SK-N-SH (cell line): Measurements from ENCODE around the gene OCSTAMP. TPM values are rescaled to one million over a fixed set of nuclear protein-coding genes. Genes with fewer than 3 reads are reported as not detected.

Experiments used
- CTCF ChIA-PET: fragments of 300-600, 350-600 bp; formaldehyde crosslinking; extraction: SDS; loops from one replicate; lab custom pipeline; 2021; lab: Yijun Ruan, JAX
- POLR2A ChIA-PET: fragments of 350-600 bp; sonication (Branson Sonifier 250); formaldehyde crosslinking; extraction: SDS; loops from one replicate; lab custom pipeline; 2020; ENCODE audit warnings: antibody characterized with exemption, inconsistent platforms; lab: Yijun Ruan, JAX
- DNase-seq: peaks from one replicate; pipeline ENCODE4 v3.0.0; 2012
- H2AFZ ChIP-seq: fragments of 200-600 bp; sonication (generic); 2 replicates; pipeline ENCODE4 v1.8.1; 2016; ENCODE audit warnings: antibody characterized with exemption, mild to moderate bottlenecking, low read depth
- H3F3A ChIP-seq: fragments of 200-600 bp; sonication (generic); replicated peaks from 2 replicates; pipeline ENCODE3; 2016; ENCODE audit warnings: antibody characterized with exemption, mild to moderate bottlenecking; ENCODE audit not compliant: insufficient read depth
- H3K27ac ChIP-seq, 2 experiments: fragments of 200-500 bp in 1 of 2; fragments of 200-600 bp in 1 of 2; sonication (Bioruptor generic) in 1 of 2; sonication (generic), shearing (Covaris generic) in 1 of 2; 2 replicates each; pipeline versions ENCODE4 v1.5.1 to v1.6.1; 2014 to 2016; ENCODE audit warnings: low read depth in 2 of 2, inconsistent platforms in 1 of 2, low read length in 1 of 2, mild to moderate bottlenecking in 1 of 2, mixed read lengths in 1 of 2
- H3K27me3 ChIP-seq: fragments of 200-600 bp; sonication (generic), shearing (Covaris generic); 2 replicates; pipeline ENCODE4 v1.6.1; 2016; ENCODE audit warnings: mixed run types; ENCODE audit not compliant: insufficient read depth
- H3K36me3 ChIP-seq, 2 experiments: fragments of 200-500 bp in 1 of 2; fragments of 200-600 bp in 1 of 2; sonication (Bioruptor generic) in 1 of 2; sonication (generic) in 1 of 2; replicated peaks in 1 of 2; 2 replicates each; pipeline versions ENCODE3 to v1.5.1; 2014 to 2016; ENCODE audit warnings: low read length in 1 of 2, mild to moderate bottlenecking in 1 of 2; ENCODE audit not compliant: insufficient read depth in 2 of 2, control insufficient read depth in 1 of 2
- H3K4me1 ChIP-seq, 2 experiments: fragments of 200-500 bp in 1 of 2; fragments of 200-600 bp in 1 of 2; sonication (Bioruptor generic) in 1 of 2; sonication (generic), shearing (Covaris generic) in 1 of 2; 2 replicates each; pipeline versions ENCODE4 v1.5.1 to v1.6.1; 2014 to 2016; ENCODE audit warnings: low read depth in 1 of 2, low read length in 1 of 2, mixed run types in 1 of 2; ENCODE audit not compliant: insufficient read depth in 2 of 2, control insufficient read depth in 1 of 2
- H3K4me2 ChIP-seq: fragments of 200-600 bp; sonication (generic), shearing (Covaris generic); 2 replicates; pipeline ENCODE4 v1.6.1; 2017; ENCODE audit warnings: mixed run types
- H3K4me3 ChIP-seq, 2 experiments: fragments of 200-500 bp in 1 of 2; fragments of 200-600 bp in 1 of 2; sonication (Bioruptor generic) in 1 of 2; sonication (generic), shearing (Covaris generic) in 1 of 2; 2 replicates each; pipeline versions ENCODE4 v1.5.1 to v1.8.1; 2014 to 2016; ENCODE audit warnings: low read depth in 2 of 2, inconsistent platforms in 1 of 2, low read length in 1 of 2, mild to moderate bottlenecking in 1 of 2, mixed read lengths in 1 of 2, moderate library complexity in 1 of 2
- H3K79me2 ChIP-seq: fragments of 200-600 bp; sonication (generic); 2 replicates; pipeline ENCODE4 v1.8.1; 2017; ENCODE audit warnings: mild to moderate bottlenecking; ENCODE audit not compliant: insufficient read depth
- H3K9ac ChIP-seq: fragments of 200-600 bp; sonication (generic); 2 replicates; pipeline ENCODE4 v1.6.1; 2017; ENCODE audit warnings: mixed run types
- H3K9me2 ChIP-seq: fragments of 200-600 bp; sonication (generic); 2 replicates; pipeline ENCODE4 v1.6.1; 2017; ENCODE audit warnings: mixed run types
- H3K9me3 ChIP-seq: fragments of 200-600 bp; sonication (generic); 2 replicates; pipeline ENCODE4 v1.6.1; 2017; ENCODE audit warnings: mixed run types, mild to moderate bottlenecking, moderate library complexity
- H4K20me1 ChIP-seq: fragments of 200-600 bp; sonication (generic); 2 replicates; pipeline ENCODE4 v1.6.1; 2017; ENCODE audit warnings: mild to moderate bottlenecking, mixed run types; ENCODE audit not compliant: insufficient read depth
- CHD2 ChIP-seq: fragments of 150-350 bp; IDR thresholded peaks from 2 replicates; pipeline ENCODE4 v1.6.1; 2018; ENCODE audit warnings: low read length; ENCODE audit not compliant: partially characterized antibody
- ELF1 ChIP-seq: IDR thresholded peaks from 2 replicates; pipeline ENCODE4 v1.4.0; 2012
- FOXJ3 ChIP-seq: sonication (generic); formaldehyde crosslinking; IDR thresholded peaks from 2 replicates; pipeline ENCODE4 v1.5.1; 2020; ENCODE audit warnings: mild to moderate bottlenecking, missing genetic modification reagents
- FOXM1 ChIP-seq: IDR thresholded peaks from 2 replicates; pipeline ENCODE4 v1.4.0; 2012; ENCODE audit warnings: low read depth, mild to moderate bottlenecking
- GABPA ChIP-seq: IDR thresholded peaks from 2 replicates; pipeline ENCODE4 v1.4.0; 2012; ENCODE audit warnings: low read depth, mild to moderate bottlenecking
- GATA2 ChIP-seq: sonication (generic); formaldehyde crosslinking; IDR thresholded peaks from 2 replicates; pipeline ENCODE4 v1.5.0; 2020; ENCODE audit warnings: mild to moderate bottlenecking, missing genetic modification reagents
- MXI1 ChIP-seq: IDR thresholded peaks from 2 replicates; pipeline ENCODE4 v1.6.1; 2012; ENCODE audit warnings: mild to moderate bottlenecking, low read depth, low read length, improper control_type of control experiment
- POLR2AphosphoS5 ChIP-seq: IDR thresholded peaks from 2 replicates; pipeline ENCODE4 v1.6.1; 2012; ENCODE audit warnings: low read depth, low read length
- RAD21 ChIP-seq: IDR thresholded peaks from 2 replicates; pipeline ENCODE4 v1.6.1; 2012; ENCODE audit warnings: mild to moderate bottlenecking, low read length
- RXRA ChIP-seq: IDR thresholded peaks from 2 replicates; pipeline ENCODE4 v1.4.0; 2012; ENCODE audit warnings: low read depth, mild to moderate bottlenecking, borderline replicate concordance
- SIN3A ChIP-seq: IDR thresholded peaks from 2 replicates; pipeline ENCODE4 v1.6.1; 2012; ENCODE audit warnings: low read depth, mild to moderate bottlenecking, low read length, moderate library complexity, borderline replicate concordance
- WGBS: methylation state at CpG from one replicate; pipeline ENCODE4 v1.1.6; 2017; ENCODE audit warnings: low lambda C conversion rate; 5-methylcytosine and 5-hydroxymethylcytosine counted together
- polyA plus RNA-seq, 3 experiments: library from polyadenylated mRNA; depleted of rRNA; stranded (reverse); fragments of >200 nt; gene quantifications; 2 replicates each; pipeline ENCODE4 v1.2.3, GENCODE V29; 2012
- TF ChIP-seq, protein P1 (sequence below): IDR thresholded peaks from 2 replicates; pipeline ENCODE4 v1.4.0; 2012; ENCODE audit warnings: low read depth, borderline replicate concordance
- TF ChIP-seq, protein P2 (sequence below): IDR thresholded peaks from 2 replicates; pipeline ENCODE4 v1.4.0; 2012; ENCODE audit warnings: low read depth
- TF ChIP-seq, protein P3 (sequence below): fragments of 200-600 bp; sonication (generic); IDR thresholded peaks from 2 replicates; pipeline ENCODE4 v1.6.1; 2017; ENCODE audit warnings: antibody characterized with exemption, mild to moderate bottlenecking, moderate library complexity

Gene OCSTAMP
- polyA plus RNA-seq, 1 of the 3 experiments (the other 2 are of a cell fraction) = not detected

DNA sequence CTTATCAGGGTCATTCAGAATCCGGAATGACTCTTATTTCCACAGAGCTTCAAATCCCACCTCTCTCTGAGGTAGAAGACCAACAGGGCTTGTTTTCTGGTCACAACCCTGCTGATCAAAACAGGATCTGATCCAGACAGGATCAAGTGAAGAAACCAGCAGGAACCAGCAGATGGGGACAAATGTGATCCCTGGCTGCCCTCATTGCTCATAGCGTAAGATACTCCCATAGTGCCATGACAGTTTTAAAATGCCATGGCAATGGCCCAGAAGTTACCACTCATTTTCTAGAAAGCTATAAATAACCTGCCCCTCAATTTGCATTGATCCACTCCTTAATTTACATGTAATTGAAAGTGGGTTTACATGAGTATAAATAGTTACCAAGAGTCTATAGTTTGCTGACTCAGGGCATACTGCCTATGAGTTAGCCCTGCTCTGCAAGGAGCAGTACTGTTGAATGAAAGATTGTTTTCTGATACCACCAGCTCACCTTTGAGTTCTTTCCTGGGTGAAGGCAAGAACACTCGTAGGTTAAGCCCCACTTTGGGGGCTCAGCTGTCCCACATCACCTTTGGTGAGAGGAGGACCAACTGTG, 30.9 kb downstream of the OCSTAMP start:
- Histone ChIP-seq H3K27me3 (no peaks in the 10 kb centered on the region), H3K79me2 (no peaks in the 10 kb centered on the region), H4K20me1 (no peaks in the 10 kb centered on the region), H2AFZ (no peak overlapping the region), H3K9me3 (no peaks in the 10 kb centered on the region), H3F3A (no peaks in the 10 kb centered on the region), H3K36me3 (no peaks in the 10 kb centered on the region), H3K9me2 (no peaks in the 10 kb centered on the region), H3K27ac (no peak overlapping the region), H3K4me2 (no peak overlapping the region), H3K4me1 (no peaks in the 10 kb centered on the region), H3K9ac (no peak overlapping the region), H3K4me3 (no peak overlapping the region)
- no peak for DNase-seq
- TF ChIP-seq GABPA (no peak), SIN3A (no peak), CHD2 (no peak), FOXM1 (no peak), FOXJ3 (no peak), GATA2 (no peak), POLR2AphosphoS5 (no peak), ELF1 (no peak), RAD21 (no peak), MXI1 (no peak), RXRA (no peak)
- TF ChIP-seq, protein P1, sequence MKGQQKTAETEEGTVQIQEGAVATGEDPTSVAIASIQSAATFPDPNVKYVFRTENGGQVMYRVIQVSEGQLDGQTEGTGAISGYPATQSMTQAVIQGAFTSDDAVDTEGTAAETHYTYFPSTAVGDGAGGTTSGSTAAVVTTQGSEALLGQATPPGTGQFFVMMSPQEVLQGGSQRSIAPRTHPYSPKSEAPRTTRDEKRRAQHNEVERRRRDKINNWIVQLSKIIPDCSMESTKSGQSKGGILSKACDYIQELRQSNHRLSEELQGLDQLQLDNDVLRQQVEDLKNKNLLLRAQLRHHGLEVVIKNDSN = no peak
- TF ChIP-seq, protein P2, sequence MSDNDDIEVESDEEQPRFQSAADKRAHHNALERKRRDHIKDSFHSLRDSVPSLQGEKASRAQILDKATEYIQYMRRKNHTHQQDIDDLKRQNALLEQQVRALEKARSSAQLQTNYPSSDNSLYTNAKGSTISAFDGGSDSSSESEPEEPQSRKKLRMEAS = no peak
- TF ChIP-seq, protein P3, sequence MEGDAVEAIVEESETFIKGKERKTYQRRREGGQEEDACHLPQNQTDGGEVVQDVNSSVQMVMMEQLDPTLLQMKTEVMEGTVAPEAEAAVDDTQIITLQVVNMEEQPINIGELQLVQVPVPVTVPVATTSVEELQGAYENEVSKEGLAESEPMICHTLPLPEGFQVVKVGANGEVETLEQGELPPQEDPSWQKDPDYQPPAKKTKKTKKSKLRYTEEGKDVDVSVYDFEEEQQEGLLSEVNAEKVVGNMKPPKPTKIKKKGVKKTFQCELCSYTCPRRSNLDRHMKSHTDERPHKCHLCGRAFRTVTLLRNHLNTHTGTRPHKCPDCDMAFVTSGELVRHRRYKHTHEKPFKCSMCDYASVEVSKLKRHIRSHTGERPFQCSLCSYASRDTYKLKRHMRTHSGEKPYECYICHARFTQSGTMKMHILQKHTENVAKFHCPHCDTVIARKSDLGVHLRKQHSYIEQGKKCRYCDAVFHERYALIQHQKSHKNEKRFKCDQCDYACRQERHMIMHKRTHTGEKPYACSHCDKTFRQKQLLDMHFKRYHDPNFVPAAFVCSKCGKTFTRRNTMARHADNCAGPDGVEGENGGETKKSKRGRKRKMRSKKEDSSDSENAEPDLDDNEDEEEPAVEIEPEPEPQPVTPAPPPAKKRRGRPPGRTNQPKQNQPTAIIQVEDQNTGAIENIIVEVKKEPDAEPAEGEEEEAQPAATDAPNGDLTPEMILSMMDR = no peak
- 35% methylated on average over 3 of the region's 3 CpGs for WGBS
- POLR2A ChIA-PET = no interaction called here
- CTCF ChIA-PET = interaction anchor here (0.9 to 10.0 kb wide), 5 partner anchors 40 to 624 kb away, joined by 3 to 116 read pairs (median 5); partner anchors contain the start of gene TP53RK
